CD4-positive, alpha-beta T cell treated with Interleukin-21 for 1 hour (primary cell): Measurements from ENCODE around the gene S100A4.
"Not testable (repeated sequence)": the region's sequence is repeated elsewhere in the genome, so short reads cannot be mapped to it uniquely, and the experiment has no call there.

Source experiments
- DNase-seq: peaks from one replicate; pipeline ENCODE4 v3.0.0-alpha.2; 2020

S100A4 gene

GRCh38 chr1:153532181-153532580, 13.4 kb downstream of the S100A4 start:
- peak; percentile 66 for DNase-seq

DNA sequence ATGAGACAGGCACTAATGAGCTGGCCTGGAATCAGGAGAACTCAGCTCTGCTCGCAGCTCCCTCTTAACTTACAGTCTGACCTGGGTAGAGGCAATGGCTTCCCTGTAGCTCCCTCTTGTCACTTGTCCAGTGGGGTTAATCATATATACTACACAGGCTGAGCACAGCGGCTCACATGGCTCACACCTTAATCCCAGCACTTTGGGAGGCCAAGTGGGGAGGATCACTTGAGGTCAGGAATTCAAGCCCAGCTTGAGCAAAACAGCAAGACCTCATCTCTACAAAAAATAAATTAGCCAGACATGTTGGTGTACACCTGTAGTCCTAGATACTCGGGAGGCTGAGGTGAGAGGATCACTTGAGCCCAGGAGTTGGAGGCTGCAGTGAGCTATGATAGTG, 14.0 kb downstream of the S100A4 start:
- no peak for DNase-seq

DNA sequence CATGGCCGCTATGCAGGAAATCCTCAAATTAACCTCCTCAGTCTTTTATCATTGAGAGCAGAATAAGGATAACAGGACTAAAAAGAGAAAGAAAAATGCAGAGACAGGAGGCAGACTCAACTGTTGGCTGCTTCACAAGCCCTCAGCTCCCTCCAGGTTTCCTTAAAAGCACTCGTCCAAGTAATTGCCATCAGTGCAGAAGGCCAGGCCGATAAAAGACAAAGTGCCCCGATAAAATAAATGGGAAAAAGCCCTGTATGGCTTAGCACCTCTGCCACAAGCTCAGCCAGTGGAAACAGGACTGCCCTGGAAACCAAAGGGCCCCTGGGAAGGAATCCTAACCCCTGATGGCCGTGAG, 17.9 kb downstream of the S100A4 start:
- no peak for DNase-seq

DNA sequence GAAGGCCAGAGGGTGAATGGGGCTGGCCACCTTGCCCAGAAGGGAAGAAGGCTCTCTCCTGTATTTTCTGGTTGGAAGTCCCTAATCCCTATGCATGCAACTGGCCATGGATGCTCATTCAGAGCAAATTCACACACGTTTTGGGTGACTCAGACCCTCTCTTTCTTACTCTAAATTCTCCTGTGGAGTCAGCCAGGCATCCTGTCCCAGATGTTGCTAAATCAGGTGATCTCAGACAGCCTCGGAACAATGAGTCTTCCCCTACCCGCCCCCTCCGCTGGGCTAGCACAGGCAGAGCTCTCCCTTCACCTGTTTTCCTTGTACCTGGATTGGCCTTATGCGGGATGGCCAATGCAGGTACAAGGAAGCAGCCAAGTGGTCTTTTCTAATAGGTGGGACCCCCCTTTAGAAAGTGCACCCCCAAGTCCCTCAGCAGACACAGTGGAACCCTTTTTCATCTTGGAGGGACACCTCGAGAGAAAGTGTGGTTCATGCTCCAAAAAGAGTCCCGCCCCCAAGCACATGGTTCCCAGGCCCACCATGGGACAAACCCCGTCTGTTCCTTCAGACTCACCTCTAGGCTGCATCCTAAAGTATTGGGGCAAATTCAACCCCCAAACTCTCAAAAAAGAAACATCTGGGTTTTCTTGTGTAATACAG, 18.5 kb downstream of the S100A4 start:
- DNase-seq, result no peak

GRCh38 chr1:153526132-153526543, 19.5 kb downstream of the S100A4 start:
- DNase-seq, result no peak

DNA sequence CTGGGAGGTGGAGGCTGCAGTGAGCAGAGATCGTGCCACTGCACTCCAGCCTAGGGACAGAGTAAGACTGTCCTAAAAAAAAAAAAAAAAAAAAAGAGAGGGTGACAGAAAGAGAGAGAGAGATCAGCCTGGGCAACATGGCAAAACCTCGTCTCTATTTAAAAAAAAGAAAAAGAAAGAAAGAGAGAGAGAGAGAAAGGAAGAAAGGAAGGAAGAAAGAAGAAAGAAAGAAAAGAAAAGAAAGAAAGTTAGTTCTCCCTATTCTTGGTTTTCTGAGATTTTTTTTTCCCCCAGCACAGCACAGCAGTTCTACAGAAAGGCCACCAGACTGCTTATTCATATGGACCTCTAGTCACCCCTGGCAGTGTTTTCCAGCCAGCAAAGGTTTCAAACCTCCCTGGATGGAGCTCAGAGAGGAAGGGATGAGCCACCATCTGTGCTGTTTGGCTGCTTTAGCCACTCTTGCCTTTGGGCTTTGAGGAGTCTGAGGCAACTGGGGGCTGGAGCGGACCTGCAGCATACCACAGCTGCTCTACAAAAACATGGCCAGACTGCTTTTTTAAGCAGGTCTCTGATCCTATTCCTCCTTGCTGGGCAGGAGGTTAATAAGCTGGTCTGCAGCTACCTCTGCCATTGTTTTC, 20.4 kb downstream of the S100A4 start:
- DNase-seq, result no peak

- not testable (repeated sequence) for DNase-seq
Measured at GRCh38 chr1:153522353-153523048, 23.1 kb downstream of the S100A4 start.

DNA sequence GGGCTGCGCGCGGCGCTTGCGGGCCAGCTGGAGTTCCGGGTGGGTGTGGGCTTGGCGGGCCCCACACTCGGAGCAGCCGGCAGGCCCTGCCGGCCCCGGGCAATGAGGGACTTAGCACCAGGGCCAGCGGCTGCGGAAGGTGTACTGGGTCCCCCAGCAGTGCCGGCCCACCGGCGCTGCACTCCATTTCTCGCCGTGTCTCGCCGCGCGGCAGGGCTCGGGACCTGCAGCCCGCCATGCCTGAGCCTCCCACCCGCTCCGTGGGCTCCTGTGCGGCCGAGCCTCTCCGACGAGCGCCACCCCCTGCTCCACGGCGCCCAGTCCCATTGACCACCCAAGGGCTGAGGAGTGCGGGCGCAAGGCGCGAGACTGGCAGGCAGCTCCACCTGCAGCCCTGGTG, 23.8 kb downstream of the S100A4 start:
- not testable (repeated sequence) for DNase-seq

GRCh38 chr1:153520818-153521476, 24.7 kb downstream of the S100A4 start:
- DNase-seq, result no peak

- not testable (repeated sequence) for DNase-seq
Measured at GRCh38 chr1:153520137-153520691, 25.4 kb downstream of the S100A4 start.

DNA sequence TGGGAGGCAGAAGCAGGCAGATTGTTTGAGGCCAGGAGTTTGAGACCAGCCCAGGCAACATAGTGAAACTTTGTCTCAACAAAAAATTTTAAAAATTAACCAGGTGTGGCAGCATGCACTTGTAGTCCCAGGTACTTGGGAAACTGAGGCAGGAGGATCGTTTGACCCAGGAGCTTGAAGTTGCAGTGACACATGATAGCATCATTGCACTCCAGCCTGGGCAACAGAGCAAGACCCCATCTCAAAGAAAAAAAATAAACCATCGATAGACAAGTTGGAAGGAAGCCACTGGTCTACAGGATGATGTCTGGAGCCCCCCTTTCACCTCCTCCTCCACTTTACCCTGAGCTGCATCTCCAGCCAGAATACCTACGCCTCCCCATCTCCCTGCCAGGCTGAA, 26.4 kb downstream of the S100A4 start:
- no peak for DNase-seq

- DNase-seq, result no peak
Measured at GRCh38 chr1:153515504-153516394, 29.9 kb downstream of the S100A4 start.

DNA sequence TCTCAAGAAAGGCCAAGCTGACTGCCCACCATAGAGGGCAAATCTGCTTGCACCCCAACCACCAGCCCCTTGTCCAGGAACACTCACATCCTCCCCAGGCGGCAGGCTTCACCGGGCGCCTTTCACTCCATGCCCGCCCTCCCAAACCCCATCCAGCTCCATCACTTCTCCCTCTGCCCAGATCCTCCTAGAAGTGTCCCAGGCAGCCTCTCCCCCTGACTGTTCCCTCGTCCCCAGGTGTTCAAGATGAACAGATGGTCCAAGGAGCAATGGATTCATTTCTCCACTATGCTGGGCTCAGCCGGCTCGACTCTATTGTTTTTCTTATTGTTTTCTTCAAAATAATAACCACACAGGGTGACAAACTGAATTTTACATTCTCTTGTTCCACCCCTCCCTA, 31.9 kb downstream of the S100A4 start:
- no peak for DNase-seq

DNA sequence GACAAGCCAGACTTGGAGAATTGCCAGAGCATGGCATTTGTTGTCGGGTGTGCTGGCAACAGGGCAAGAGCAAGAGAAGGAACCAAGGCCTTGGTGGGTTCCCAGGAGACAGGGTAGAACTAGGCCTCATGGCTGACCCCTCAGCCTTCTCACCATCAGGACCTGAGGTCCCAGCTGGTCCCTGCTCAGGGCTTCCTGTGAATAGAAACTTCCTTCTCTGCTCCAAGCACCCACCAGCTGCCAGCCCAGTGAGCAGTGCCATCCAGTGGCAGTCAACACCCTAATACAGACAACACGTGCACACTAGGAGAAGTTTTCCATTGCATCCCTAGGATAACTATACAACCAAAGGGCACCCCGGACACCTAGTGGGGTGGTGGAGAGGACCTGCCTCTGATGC, 32.6 kb downstream of the S100A4 start:
- DNase-seq, result no peak

GRCh38 chr1:153510984-153511410, 34.6 kb downstream of the S100A4 start:
- peak; percentile 80 for DNase-seq

DNA sequence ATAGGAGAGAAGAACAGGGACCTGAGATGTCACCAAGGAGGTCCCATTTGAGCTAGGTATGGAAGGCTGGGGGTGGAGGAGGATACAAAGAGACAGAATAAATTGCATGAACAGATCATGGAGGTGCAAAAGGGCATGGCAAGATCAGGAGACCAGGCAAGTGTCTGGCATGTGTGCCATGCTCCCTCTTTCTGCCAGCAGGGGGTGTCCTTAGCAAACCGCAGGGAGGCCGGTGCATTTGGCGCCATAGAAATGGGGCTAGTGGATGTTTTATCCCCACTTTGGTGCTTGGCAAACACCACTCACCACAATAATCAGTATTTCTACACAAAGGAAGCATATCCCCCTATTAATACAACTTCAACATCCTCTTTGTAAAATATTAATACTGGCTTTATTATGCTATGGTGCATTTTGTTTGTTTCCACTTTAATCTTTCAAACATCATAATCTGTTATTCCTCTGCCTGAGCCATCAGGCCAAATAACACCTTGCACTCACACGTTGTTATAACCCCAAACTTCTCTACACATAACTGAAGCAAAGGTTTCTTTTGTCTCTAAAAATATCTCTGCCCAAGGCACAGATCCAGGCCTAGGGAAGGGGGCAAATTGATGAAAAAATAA, 35.8 kb downstream of the S100A4 start:
- peak; percentile 71 for DNase-seq

- no peak for DNase-seq
Measured at GRCh38 chr1:153509036-153509435, 36.6 kb downstream of the S100A4 start.

DNA sequence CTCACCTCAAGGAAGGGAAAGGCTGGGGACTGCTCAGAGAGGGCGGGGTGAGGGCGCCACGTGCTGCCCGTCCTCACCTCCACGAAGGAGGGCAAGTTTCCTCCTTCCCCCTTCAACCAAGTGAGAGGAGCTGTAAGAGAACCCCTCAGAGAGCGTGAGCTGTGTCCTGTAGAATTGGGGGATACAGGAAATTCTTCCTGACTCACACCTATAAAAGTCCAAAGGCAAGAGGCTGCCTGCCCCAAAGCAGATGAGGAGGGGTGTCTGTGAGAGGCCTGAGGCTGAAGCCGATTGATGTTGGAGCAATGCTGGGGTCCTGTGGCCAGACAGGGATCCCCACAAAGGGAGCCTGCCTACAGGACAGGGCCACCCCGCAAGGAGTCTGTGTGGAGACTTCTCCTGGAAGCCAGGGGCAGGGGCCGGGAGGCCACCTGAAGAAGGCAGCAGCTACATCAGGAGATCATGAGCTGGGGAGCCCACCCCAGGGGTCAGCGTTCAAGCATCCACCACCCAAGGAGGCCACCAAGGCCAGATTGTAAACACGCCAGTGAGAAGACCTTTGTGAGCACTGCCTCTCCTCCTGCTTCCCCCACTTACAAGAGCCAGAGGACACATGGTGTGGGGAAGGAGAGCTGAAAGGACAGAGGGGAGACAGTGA, 37.6 kb downstream of the S100A4 start:
- no peak for DNase-seq

DNA sequence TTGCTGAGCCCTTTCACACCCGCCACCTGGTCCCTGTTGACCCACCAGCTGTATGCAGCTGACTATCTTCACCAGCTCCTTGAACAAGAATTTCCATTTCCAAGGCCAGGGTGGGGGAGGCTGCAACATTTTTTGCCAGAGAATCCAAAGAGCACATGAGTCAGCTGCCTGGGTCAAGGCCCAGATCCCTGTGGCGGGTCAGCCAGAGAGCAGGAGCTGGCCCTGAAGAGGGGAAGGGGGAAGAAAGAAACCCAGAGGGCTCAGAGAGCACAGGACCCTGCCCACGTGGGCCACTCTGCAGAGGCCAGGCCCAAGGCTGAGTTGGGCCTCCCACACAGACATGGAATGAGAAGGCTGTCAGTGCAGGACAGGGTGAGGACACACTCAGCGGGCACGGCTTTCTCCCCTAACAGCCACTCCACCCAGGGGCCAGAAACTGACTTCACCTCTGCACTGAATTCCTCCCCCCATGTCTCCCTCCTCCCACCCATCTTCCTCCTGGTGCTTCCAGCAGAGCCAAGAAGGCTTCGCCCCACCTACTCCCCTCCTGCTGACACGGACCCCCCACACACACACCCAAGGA, 38.7 kb downstream of the S100A4 start:
- DNase-seq, result no peak

DNA sequence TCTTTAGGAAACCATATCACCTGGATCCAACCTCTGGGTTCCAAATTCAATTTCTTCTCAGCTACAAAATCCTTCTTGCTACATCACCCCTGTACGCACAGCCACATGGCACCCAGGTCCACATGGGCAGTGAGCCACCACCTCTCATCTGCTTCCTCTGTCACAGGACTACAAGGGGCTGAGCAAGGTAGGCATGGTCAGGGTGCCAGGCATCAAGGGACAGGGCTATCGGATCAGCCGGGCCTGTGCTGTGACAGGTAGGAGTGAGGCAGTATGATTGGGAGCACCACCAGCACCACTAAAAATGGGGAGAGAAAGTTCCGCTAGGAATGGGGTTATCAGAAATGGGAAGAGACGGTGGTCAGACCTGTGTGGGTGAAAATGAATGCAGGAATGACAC, 39.2 kb downstream of the S100A4 start:
- no peak for DNase-seq

- DNase-seq, result no peak
Measured at GRCh38 chr1:153505576-153505975, 40.0 kb downstream of the S100A4 start.
